SK-N-SH (cell line): ENCODE data around the gene NPAS3. TPM values are rescaled to one million over a fixed set of nuclear protein-coding genes. Genes with fewer than 3 reads are reported as not detected.

ENCODE experiments used
- CTCF ChIA-PET: fragments of 300-600, 350-600 bp; formaldehyde crosslinking; extraction: SDS; loops from one replicate; lab custom pipeline; 2021; lab: Yijun Ruan, JAX
- POLR2A ChIA-PET: fragments of 350-600 bp; sonication (Branson Sonifier 250); formaldehyde crosslinking; extraction: SDS; loops from one replicate; lab custom pipeline; 2020; ENCODE audit warnings: antibody characterized with exemption, inconsistent platforms; lab: Yijun Ruan, JAX
- DNase-seq: peaks from one replicate; pipeline ENCODE4 v3.0.0; 2012
- H2AFZ ChIP-seq: fragments of 200-600 bp; sonication (generic); 2 replicates; pipeline ENCODE4 v1.8.1; 2016; ENCODE audit warnings: antibody characterized with exemption, mild to moderate bottlenecking, low read depth
- H3F3A ChIP-seq: fragments of 200-600 bp; sonication (generic); replicated peaks from 2 replicates; pipeline ENCODE3; 2016; ENCODE audit warnings: antibody characterized with exemption, mild to moderate bottlenecking; ENCODE audit not compliant: insufficient read depth
- H3K27ac ChIP-seq, 2 experiments: fragments of 200-500 bp in 1 of 2; fragments of 200-600 bp in 1 of 2; sonication (Bioruptor generic) in 1 of 2; sonication (generic), shearing (Covaris generic) in 1 of 2; 2 replicates each; pipeline versions ENCODE4 v1.5.1 to v1.6.1; 2014 to 2016; ENCODE audit warnings: low read depth in 2 of 2, inconsistent platforms in 1 of 2, low read length in 1 of 2, mild to moderate bottlenecking in 1 of 2, mixed read lengths in 1 of 2
- H3K27me3 ChIP-seq: fragments of 200-600 bp; sonication (generic), shearing (Covaris generic); 2 replicates; pipeline ENCODE4 v1.6.1; 2016; ENCODE audit warnings: mixed run types; ENCODE audit not compliant: insufficient read depth
- H3K36me3 ChIP-seq, 2 experiments: fragments of 200-500 bp in 1 of 2; fragments of 200-600 bp in 1 of 2; sonication (Bioruptor generic) in 1 of 2; sonication (generic) in 1 of 2; replicated peaks in 1 of 2; 2 replicates each; pipeline versions ENCODE3 to v1.5.1; 2014 to 2016; ENCODE audit warnings: low read length in 1 of 2, mild to moderate bottlenecking in 1 of 2; ENCODE audit not compliant: insufficient read depth in 2 of 2, control insufficient read depth in 1 of 2
- H3K4me1 ChIP-seq, 2 experiments: fragments of 200-500 bp in 1 of 2; fragments of 200-600 bp in 1 of 2; sonication (Bioruptor generic) in 1 of 2; sonication (generic), shearing (Covaris generic) in 1 of 2; 2 replicates each; pipeline versions ENCODE4 v1.5.1 to v1.6.1; 2014 to 2016; ENCODE audit warnings: low read depth in 1 of 2, low read length in 1 of 2, mixed run types in 1 of 2; ENCODE audit not compliant: insufficient read depth in 2 of 2, control insufficient read depth in 1 of 2
- H3K4me2 ChIP-seq: fragments of 200-600 bp; sonication (generic), shearing (Covaris generic); 2 replicates; pipeline ENCODE4 v1.6.1; 2017; ENCODE audit warnings: mixed run types
- H3K4me3 ChIP-seq, 2 experiments: fragments of 200-500 bp in 1 of 2; fragments of 200-600 bp in 1 of 2; sonication (Bioruptor generic) in 1 of 2; sonication (generic), shearing (Covaris generic) in 1 of 2; 2 replicates each; pipeline versions ENCODE4 v1.5.1 to v1.8.1; 2014 to 2016; ENCODE audit warnings: low read depth in 2 of 2, inconsistent platforms in 1 of 2, low read length in 1 of 2, mild to moderate bottlenecking in 1 of 2, mixed read lengths in 1 of 2, moderate library complexity in 1 of 2
- H3K79me2 ChIP-seq: fragments of 200-600 bp; sonication (generic); 2 replicates; pipeline ENCODE4 v1.8.1; 2017; ENCODE audit warnings: mild to moderate bottlenecking; ENCODE audit not compliant: insufficient read depth
- H3K9ac ChIP-seq: fragments of 200-600 bp; sonication (generic); 2 replicates; pipeline ENCODE4 v1.6.1; 2017; ENCODE audit warnings: mixed run types
- H3K9me2 ChIP-seq: fragments of 200-600 bp; sonication (generic); 2 replicates; pipeline ENCODE4 v1.6.1; 2017; ENCODE audit warnings: mixed run types
- H3K9me3 ChIP-seq: fragments of 200-600 bp; sonication (generic); 2 replicates; pipeline ENCODE4 v1.6.1; 2017; ENCODE audit warnings: mixed run types, mild to moderate bottlenecking, moderate library complexity
- H4K20me1 ChIP-seq: fragments of 200-600 bp; sonication (generic); 2 replicates; pipeline ENCODE4 v1.6.1; 2017; ENCODE audit warnings: mild to moderate bottlenecking, mixed run types; ENCODE audit not compliant: insufficient read depth
- EP300 ChIP-seq, 2 experiments: IDR thresholded peaks; 2 replicates each; pipeline versions ENCODE4 v1.4.0 to v1.6.1; 2012; ENCODE audit warnings: borderline replicate concordance in 1 of 2, low read depth in 1 of 2, low read length in 1 of 2
- EZH2phosphoT487 ChIP-seq: fragments of 200-600 bp; sonication (generic); IDR thresholded peaks from 2 replicates; pipeline ENCODE4 v1.6.1; 2017; ENCODE audit warnings: low read depth, mixed run types, mild to moderate bottlenecking, antibody characterized with exemption, moderate library complexity, borderline replicate concordance
- FOSL2 ChIP-seq: IDR thresholded peaks from 2 replicates; pipeline ENCODE4 v1.4.0; 2012; ENCODE audit warnings: low read depth, mild to moderate bottlenecking, moderate library complexity, borderline replicate concordance
- FOXM1 ChIP-seq: IDR thresholded peaks from 2 replicates; pipeline ENCODE4 v1.4.0; 2012; ENCODE audit warnings: low read depth, mild to moderate bottlenecking
- GABPA ChIP-seq: IDR thresholded peaks from 2 replicates; pipeline ENCODE4 v1.4.0; 2012; ENCODE audit warnings: low read depth, mild to moderate bottlenecking
- GATA2 ChIP-seq: sonication (generic); formaldehyde crosslinking; IDR thresholded peaks from 2 replicates; pipeline ENCODE4 v1.5.0; 2020; ENCODE audit warnings: mild to moderate bottlenecking, missing genetic modification reagents
- JUND ChIP-seq: IDR thresholded peaks from 2 replicates; pipeline ENCODE4 v1.4.0; 2012
- NFIC ChIP-seq: IDR thresholded peaks from 2 replicates; pipeline ENCODE4 v1.4.0; 2012; ENCODE audit warnings: borderline replicate concordance
- POLR2AphosphoS5 ChIP-seq: IDR thresholded peaks from 2 replicates; pipeline ENCODE4 v1.6.1; 2012; ENCODE audit warnings: low read depth, low read length
- RAD21 ChIP-seq: IDR thresholded peaks from 2 replicates; pipeline ENCODE4 v1.6.1; 2012; ENCODE audit warnings: mild to moderate bottlenecking, low read length
- RFX5 ChIP-seq: IDR thresholded peaks from 2 replicates; pipeline ENCODE4 v1.6.1; 2012; ENCODE audit warnings: mild to moderate bottlenecking, improper control_type of control experiment, low read length
- TEAD4 ChIP-seq: IDR thresholded peaks from 2 replicates; pipeline ENCODE4 v1.4.0; 2012; ENCODE audit warnings: mild to moderate bottlenecking, borderline replicate concordance; ENCODE audit not compliant: insufficient read depth
- WGBS: methylation state at CpG from one replicate; pipeline ENCODE4 v1.1.6; 2017; ENCODE audit warnings: low lambda C conversion rate; 5-methylcytosine and 5-hydroxymethylcytosine counted together
- polyA plus RNA-seq, 3 experiments: library from polyadenylated mRNA; depleted of rRNA; stranded (reverse); fragments of >200 nt; gene quantifications; 2 replicates each; pipeline ENCODE4 v1.2.3, GENCODE V29; 2012
- TF ChIP-seq, protein P1 (sequence below): IDR thresholded peaks from 2 replicates; pipeline ENCODE4 v1.4.0; 2012; ENCODE audit warnings: low read depth, borderline replicate concordance
- TF ChIP-seq, protein P2 (sequence below): fragments of 200-600 bp; sonication (generic); IDR thresholded peaks from 2 replicates; pipeline ENCODE4 v1.6.1; 2017; ENCODE audit warnings: antibody characterized with exemption, mild to moderate bottlenecking, moderate library complexity
- TF ChIP-seq, protein P3 (sequence below): fragments of 150-350 bp; IDR thresholded peaks from 2 replicates; pipeline ENCODE4 v1.6.1; 2017; ENCODE audit warnings: antibody characterized with exemption, low read length, low read depth, borderline replicate concordance
- TF ChIP-seq, protein P4 (sequence below): fragments of 150-350 bp; IDR thresholded peaks from 2 replicates; pipeline ENCODE4 v1.6.1; 2016; ENCODE audit warnings: mild to moderate bottlenecking, low read depth, low read length
- TF ChIP-seq, protein P5 (sequence below): IDR thresholded peaks from 2 replicates; pipeline ENCODE4 v1.4.0; 2012; ENCODE audit warnings: low read depth, borderline replicate concordance
- TF ChIP-seq, protein P6 (sequence below): IDR thresholded peaks from 2 replicates; pipeline ENCODE4; 2012

The NPAS3 gene
- polyA plus RNA-seq, 1 of the 3 experiments (the other 2 are of a cell fraction): 4.3 TPM

DNA sequence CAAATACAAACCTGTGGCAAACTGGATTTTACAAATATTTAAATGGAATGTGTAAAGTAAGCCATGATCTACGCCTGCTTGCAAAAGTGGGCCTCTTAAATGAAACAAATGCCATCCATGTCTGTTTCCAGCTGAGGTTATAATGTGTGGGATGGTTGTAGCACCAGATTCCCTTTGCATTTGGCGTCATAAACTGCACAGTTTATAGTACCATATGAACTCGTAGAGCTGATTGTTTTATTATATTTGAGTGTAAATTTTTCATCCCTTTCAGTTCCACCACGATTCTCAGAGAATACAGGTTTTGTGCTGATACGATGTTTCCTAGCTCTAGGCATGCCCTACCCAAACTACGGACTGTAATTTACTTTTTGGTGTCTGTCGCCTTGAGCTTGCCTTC is 637.3 kb downstream of the NPAS3 start (continued):
- no peak for TF ChIP-seq EZH2phosphoT487

DNA sequence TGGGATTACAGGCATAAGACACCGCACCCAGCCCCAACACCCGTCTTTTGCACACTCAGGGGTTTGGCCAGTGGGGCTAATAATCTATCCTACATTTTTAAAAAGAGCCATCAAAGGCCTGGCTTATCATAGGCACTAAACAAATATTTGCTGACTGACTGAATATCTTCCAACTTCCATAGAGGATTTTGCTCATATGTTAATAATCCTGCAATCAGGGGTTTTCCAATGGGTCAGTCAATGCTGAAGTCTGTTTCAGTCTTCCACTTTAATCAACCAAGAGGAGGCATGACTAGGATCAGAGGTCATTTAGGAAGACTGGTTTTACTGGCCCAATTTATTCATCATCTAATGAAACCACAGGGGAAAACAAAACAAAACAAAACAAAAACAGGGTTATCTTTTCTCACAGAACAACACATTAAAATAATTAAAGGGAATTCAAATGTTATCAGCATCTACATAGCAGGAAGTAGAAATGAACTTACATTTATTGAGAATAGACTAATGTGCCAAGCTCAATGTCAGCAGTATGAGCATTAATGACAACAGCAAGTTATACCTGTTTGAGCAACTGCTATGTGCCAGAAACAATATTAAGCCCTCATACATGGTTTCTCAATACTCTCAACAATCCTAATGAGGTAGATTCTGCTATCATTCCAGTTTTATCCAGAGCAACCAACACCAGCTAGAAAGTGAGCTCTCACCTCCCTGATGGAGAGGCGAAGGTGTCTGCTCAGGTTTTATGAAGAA is 640.0 kb downstream of the NPAS3 start:
- Histone ChIP-seq H3K9me3 (no peaks in the 10 kb centered on the region), H3K4me1 (no peaks in the 10 kb centered on the region; a peak in 1 of 4 replicates), H3K4me2 (no peak overlapping the region), H3K36me3 (peaks cover 0 to 4% of the 10 kb centered on the region in 2 experiments), H3K27ac (no peak overlapping the region), H3K4me3 (no peak overlapping the region), H4K20me1 (no peaks in the 10 kb centered on the region), H2AFZ (no peak overlapping the region), H3K79me2 (no peaks in the 10 kb centered on the region), H3K9ac (no peak overlapping the region), H3F3A (no peaks in the 10 kb centered on the region), H3K27me3 (no peaks in the 10 kb centered on the region), H3K9me2 (no peaks in the 10 kb centered on the region)
- WGBS: 84% methylated on average over 3 of the region's 3 CpGs
- CTCF ChIA-PET: no interaction called here
- no peak for DNase-seq
- TF ChIP-seq POLR2AphosphoS5 (no peak), GABPA (no peak), FOXM1 (no peak), GATA2 (CRISPR knock-in tag) (no peak), EP300 (IDR thresholded peaks at IDR 0.05; ENCODE audit: borderline replicate concordance in 1 of 2, low read depth in 1 of 2, low read length in 1 of 2) (no peak), JUND (no peak), NFIC (no peak), RFX5 (no peak), TEAD4 (no peak), FOSL2 (no peak), RAD21 (no peak)
- TF ChIP-seq, protein P1, sequence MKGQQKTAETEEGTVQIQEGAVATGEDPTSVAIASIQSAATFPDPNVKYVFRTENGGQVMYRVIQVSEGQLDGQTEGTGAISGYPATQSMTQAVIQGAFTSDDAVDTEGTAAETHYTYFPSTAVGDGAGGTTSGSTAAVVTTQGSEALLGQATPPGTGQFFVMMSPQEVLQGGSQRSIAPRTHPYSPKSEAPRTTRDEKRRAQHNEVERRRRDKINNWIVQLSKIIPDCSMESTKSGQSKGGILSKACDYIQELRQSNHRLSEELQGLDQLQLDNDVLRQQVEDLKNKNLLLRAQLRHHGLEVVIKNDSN: no peak
- TF ChIP-seq, protein P2, sequence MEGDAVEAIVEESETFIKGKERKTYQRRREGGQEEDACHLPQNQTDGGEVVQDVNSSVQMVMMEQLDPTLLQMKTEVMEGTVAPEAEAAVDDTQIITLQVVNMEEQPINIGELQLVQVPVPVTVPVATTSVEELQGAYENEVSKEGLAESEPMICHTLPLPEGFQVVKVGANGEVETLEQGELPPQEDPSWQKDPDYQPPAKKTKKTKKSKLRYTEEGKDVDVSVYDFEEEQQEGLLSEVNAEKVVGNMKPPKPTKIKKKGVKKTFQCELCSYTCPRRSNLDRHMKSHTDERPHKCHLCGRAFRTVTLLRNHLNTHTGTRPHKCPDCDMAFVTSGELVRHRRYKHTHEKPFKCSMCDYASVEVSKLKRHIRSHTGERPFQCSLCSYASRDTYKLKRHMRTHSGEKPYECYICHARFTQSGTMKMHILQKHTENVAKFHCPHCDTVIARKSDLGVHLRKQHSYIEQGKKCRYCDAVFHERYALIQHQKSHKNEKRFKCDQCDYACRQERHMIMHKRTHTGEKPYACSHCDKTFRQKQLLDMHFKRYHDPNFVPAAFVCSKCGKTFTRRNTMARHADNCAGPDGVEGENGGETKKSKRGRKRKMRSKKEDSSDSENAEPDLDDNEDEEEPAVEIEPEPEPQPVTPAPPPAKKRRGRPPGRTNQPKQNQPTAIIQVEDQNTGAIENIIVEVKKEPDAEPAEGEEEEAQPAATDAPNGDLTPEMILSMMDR: no peak
- TF ChIP-seq, protein P3, sequence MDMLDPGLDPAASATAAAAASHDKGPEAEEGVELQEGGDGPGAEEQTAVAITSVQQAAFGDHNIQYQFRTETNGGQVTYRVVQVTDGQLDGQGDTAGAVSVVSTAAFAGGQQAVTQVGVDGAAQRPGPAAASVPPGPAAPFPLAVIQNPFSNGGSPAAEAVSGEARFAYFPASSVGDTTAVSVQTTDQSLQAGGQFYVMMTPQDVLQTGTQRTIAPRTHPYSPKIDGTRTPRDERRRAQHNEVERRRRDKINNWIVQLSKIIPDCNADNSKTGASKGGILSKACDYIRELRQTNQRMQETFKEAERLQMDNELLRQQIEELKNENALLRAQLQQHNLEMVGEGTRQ: no peak
- TF ChIP-seq, protein P4, sequence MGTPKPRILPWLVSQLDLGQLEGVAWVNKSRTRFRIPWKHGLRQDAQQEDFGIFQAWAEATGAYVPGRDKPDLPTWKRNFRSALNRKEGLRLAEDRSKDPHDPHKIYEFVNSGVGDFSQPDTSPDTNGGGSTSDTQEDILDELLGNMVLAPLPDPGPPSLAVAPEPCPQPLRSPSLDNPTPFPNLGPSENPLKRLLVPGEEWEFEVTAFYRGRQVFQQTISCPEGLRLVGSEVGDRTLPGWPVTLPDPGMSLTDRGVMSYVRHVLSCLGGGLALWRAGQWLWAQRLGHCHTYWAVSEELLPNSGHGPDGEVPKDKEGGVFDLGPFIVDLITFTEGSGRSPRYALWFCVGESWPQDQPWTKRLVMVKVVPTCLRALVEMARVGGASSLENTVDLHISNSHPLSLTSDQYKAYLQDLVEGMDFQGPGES: no peak
- TF ChIP-seq, protein P5, sequence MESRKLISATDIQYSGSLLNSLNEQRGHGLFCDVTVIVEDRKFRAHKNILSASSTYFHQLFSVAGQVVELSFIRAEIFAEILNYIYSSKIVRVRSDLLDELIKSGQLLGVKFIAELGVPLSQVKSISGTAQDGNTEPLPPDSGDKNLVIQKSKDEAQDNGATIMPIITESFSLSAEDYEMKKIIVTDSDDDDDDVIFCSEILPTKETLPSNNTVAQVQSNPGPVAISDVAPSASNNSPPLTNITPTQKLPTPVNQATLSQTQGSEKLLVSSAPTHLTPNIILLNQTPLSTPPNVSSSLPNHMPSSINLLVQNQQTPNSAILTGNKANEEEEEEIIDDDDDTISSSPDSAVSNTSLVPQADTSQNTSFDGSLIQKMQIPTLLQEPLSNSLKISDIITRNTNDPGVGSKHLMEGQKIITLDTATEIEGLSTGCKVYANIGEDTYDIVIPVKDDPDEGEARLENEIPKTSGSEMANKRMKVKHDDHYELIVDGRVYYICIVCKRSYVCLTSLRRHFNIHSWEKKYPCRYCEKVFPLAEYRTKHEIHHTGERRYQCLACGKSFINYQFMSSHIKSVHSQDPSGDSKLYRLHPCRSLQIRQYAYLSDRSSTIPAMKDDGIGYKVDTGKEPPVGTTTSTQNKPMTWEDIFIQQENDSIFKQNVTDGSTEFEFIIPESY: no peak
- TF ChIP-seq, protein P6, sequence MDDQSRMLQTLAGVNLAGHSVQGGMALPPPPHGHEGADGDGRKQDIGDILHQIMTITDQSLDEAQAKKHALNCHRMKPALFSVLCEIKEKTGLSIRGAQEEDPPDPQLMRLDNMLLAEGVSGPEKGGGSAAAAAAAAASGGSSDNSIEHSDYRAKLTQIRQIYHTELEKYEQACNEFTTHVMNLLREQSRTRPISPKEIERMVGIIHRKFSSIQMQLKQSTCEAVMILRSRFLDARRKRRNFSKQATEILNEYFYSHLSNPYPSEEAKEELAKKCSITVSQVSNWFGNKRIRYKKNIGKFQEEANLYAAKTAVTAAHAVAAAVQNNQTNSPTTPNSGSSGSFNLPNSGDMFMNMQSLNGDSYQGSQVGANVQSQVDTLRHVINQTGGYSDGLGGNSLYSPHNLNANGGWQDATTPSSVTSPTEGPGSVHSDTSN: no peak
- POLR2A ChIA-PET: no interaction called here
